Measurements from ENCODE around the gene KLHL26. TPM values are rescaled to one million over a fixed set of nuclear protein-coding genes. Genes with fewer than 3 reads are reported as not detected.

KLHL26 gene
- total RNA-seq, 2 experiments from 2014 or later, result 10.0 to 11.4 TPM

DNA sequence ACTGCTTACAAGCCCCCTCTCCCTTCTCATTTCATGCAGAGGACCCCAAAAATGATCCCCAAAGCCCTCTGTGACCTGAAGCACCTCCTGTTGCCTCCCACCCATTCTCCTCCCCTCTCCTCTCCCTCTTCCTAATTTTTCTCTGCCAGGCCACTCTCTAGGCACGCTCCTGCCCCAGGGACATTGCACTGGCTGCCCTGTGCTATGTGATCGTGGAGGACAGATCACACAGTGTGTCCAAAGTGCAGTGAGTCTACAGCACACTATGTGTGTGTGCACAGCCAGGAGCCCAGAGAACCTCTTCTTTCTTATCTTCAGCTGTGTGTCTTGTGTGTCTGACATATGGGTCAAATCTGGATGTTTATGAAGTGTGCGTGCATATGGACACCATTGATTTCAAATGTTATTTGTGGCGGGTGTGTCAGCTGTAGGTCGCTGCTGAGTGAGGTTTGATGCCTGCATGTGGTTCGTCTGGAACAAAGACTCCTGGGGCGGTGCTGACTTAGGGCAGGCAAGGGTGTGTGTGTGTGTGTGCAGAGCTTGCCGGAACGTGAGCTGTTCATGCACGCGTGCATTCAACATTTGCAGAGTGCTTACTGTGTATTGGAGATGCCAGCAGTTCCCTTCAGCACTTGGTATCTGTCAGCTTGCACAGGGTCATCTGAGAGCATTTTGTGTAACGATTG lies 2.1 kb upstream of the KLHL26 start:
- Mint-ChIP-seq H3K4me1 (peaks cover 30% of the 10 kb centered on the region), H3K27me3 (peaks cover 6% of the 10 kb centered on the region), H3K9me3 (no peaks in the 10 kb centered on the region), H3K27ac (no peak overlapping the region), H3K4me3 (no peak overlapping the region), H3K36me3 (ENCODE audit: low read depth) (peaks cover 3% of the 10 kb centered on the region)
- peak; percentile 29 for DNase-seq
- CTCF ChIA-PET, result interaction anchor here (1.0 to 1.6 kb wide), 3 partner anchors 12 to 47 kb away, joined by 3 to 6 read pairs (median 4); partner anchors contain the start of gene REX1BD
- POLR2A ChIA-PET, result interaction anchor here (0.6 kb wide), 1 partner anchor 54 kb away, joined by 3 read pairs; no protein-coding TSS in a partner anchor

DNA sequence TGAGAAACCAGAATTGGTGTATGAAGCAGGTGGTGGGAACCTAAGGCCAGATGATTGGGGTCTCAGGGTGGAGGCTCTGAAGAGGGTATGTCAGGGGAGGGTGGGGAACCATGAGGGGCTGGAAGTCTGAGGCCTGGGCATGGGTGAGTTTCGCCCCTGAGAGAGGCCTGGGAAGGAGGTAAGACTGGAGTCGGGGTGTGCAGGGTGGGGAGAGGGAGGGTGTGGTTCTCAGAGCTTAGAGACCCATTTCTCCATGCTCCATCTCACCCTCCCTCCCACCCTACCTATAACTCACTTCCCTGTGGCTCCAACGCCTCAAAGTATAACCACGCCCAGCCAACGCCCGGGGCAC lies 1.0 kb upstream of the KLHL26 start:
- peaks cover 6% of the 10 kb centered on the region for H3K27me3 Mint-ChIP-seq

DNA sequence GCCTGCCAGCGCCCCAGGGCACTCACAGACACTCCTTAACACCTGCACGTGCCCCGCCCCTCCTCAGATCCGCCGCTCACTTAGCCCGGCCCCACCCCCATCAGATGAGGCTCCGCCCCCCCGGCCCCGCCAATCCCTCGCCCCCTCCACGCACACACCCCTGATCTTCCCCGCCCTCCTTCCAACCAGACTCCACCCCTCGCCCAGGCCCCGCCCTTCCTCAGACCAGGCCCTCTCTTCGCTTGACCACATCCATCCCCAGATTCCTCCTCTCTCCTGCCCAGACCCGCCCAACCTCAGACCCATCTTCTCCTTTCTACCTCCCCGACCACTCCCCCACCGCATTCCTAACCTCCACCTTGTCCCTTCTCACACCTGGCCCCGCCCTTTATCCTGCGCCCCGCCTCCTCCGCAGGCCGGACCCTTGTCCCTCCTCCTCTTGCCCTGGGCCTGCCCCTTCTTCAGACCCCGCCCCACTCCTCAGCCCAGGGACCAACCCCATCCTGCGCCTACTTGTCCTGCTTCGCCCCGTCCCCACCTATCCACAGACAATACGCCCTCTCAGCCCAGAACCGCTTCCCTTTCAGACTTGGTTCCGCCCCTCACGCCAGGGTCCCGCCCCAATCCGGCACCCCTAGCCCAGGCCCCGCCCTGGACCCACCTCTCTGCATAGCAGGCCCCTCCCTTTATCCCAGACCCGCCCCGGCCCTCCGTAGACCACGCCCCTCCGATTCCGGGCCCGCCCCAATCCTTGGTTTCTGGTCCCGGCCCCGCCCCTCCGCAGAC lies 452 bp upstream of the KLHL26 start:
- peaks cover 31% of the 10 kb centered on the region for H3K4me1 Mint-ChIP-seq
- H3K27ac Mint-ChIP-seq, result peak overlapping the region; percentile 93
- H3K4me3 Mint-ChIP-seq, result peak overlapping the region; percentile 85
- DNase-seq, result peak; percentile 99
- no peaks in the 10 kb centered on the region for H3K9me3 Mint-ChIP-seq
- H3K36me3 Mint-ChIP-seq (ENCODE audit: low read depth), result peaks cover 3% of the 10 kb centered on the region
- ChIA-PET CTCF (no interaction called here), POLR2A (no interaction called here)
- H3K27me3 Mint-ChIP-seq, result peaks cover 6% of the 10 kb centered on the region

More for the DNA sequence above, 1.0 kb upstream of the KLHL26 start:
- POLR2A ChIA-PET, result no interaction called here
- H3K4me1 Mint-ChIP-seq, result peaks cover 31% of the 10 kb centered on the region
- H3K36me3 Mint-ChIP-seq (ENCODE audit: low read depth), result peaks cover 3% of the 10 kb centered on the region
- CTCF ChIA-PET, result interaction anchor here (1.0 to 1.6 kb wide), 3 partner anchors 13 to 48 kb away, joined by 3 to 6 read pairs (median 4); partner anchors contain the start of gene REX1BD
- no peak for DNase-seq
- H3K9me3 Mint-ChIP-seq, result no peaks in the 10 kb centered on the region
- peak overlapping the region; percentile 85 for H3K4me3 Mint-ChIP-seq
- peak overlapping the region; percentile 93 for H3K27ac Mint-ChIP-seq

DNA sequence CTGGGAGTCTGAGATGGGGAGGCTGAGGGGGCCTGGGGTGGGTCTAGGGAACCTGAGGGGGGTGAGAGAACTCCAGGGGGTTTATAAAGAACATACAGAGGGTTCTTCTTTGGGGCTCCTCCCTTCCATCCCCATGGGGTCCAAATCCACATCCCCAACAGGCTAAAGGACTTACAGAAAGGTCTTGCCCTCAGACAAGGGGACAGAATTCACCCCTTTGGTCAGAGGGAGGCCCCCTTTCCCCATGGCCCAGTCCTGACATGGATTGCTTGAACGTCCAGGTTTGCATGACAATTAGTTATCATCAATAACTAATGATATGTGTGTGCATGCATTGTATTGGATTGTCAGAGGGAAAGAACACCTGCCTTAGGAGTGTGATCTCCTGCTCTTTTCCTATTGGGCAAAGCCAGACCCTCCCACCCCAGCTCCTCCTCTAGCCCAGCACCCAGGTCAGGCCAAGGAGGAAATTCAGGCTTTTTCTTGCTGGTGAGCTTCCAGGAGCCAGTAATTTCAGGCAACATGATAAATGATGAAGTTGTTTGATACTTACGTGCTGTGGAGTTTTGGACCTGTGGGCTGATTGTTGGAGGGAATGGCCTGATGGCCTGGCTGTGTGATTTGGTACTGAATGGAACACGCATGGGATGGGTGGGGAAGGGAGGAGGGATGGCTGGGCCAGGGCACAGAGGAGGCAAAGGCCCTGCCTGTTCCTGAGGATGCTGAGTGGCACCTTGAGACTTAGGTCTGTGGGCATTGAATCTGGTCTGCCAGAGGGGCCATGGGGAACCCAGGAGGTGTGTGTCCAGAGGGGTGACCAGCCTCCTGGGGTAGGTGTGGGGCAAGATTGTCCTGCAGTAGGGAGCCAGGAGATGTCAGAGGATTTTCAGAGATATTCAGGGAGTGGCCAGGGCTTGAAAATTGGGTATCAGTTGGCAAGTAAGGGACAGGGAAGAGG lies 1.1 kb downstream of the KLHL26 start:
- POLR2A ChIA-PET, result no interaction called here
- no peak for DNase-seq
- peaks cover 31% of the 10 kb centered on the region for H3K4me1 Mint-ChIP-seq
- H3K36me3 Mint-ChIP-seq (ENCODE audit: low read depth), result peaks cover 3% of the 10 kb centered on the region
- peak overlapping the region; percentile 85 for H3K4me3 Mint-ChIP-seq
- H3K9me3 Mint-ChIP-seq, result no peaks in the 10 kb centered on the region
- H3K27me3 Mint-ChIP-seq, result peaks cover 6% of the 10 kb centered on the region
- CTCF ChIA-PET, result no interaction called here
- H3K27ac Mint-ChIP-seq, result peak overlapping the region; percentile 89

DNA sequence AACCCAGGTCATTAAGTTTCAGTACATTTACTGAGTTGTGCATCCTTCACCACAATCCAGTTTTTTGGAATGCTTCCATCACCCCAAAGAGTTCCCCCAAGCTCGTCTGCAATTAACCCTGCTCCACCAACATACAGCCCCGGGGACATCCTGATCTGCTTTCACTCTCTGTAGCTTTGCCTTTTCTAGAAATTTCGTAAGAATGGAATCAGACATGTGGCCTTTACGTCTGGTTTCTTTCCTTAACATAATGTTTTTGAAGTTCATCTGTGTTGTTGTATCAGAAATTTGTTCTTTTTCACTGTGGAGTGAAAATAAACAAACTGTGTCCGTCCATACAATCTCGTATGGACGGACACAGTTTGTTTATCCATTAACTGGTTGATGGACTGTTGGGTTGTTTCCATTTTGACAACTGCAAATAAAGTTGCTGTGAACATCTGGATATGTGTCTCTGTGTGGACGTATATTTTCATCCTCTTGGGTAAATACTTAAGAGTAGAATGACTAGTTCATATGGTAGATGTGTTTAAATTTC lies 2.9 kb downstream of the KLHL26 start:
- H3K36me3 Mint-ChIP-seq (ENCODE audit: low read depth), result peaks cover 3% of the 10 kb centered on the region
- no peak overlapping the region for H3K27ac Mint-ChIP-seq
- H3K4me1 Mint-ChIP-seq, result peaks cover 35% of the 10 kb centered on the region
- H3K9me3 Mint-ChIP-seq, result peaks cover 3% of the 10 kb centered on the region
- no peak for DNase-seq
- no peak overlapping the region for H3K4me3 Mint-ChIP-seq
- H3K27me3 Mint-ChIP-seq, result no peaks in the 10 kb centered on the region
- ChIA-PET POLR2A (no interaction called here), CTCF (interaction anchor here (0.7 kb wide), 1 partner anchor 16 kb away, joined by 3 read pairs; no protein-coding TSS in a partner anchor)

DNA sequence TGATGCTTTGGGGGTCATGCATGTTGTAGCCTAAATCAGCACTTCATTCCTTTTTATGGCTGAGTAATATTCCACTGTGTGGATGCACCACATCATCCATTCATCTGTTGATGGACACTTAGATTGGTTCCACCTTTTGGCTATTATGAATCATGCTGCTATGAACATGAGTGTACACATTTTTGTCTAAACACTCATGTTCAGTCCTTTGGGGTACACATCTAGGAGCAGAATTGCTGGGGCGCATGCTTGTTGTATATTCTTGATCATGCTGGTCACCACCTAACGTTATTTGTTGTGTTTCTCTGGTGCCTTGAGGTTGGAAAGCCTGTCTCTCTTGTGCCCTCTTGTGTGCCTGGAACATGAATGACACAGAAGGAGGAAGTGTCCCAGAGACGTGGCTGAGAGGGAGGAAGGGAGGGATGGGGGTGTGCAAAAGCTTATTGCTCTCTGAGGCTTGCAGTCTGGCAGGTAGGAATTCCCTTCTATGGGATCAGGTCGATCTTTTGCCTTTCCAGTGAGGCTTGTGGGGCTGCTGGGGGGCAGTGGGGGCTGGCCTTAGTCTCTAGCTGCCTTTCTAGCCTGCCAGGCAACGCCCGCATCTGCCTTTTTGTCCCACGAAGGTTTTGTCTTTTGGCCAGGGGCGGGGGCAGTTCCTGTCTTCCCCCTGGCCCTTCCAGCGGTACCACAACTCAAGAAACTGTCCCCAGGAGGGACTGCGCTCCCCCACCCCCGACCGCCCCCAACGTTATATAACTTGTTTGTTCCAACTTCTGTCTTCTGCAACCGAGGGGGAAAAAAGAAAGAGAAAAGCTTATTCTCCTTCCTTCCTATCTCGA lies 7.6 kb downstream of the KLHL26 start:
- CTCF ChIA-PET, result no interaction called here
- Mint-ChIP-seq H3K4me3 (no peak overlapping the region), H3K4me1 (peaks cover 12% of the 10 kb centered on the region), H3K27ac (no peak overlapping the region), H3K9me3 (peaks cover 3% of the 10 kb centered on the region), H3K36me3 (ENCODE audit: low read depth) (no peaks in the 10 kb centered on the region), H3K27me3 (no peaks in the 10 kb centered on the region)
- no peak for DNase-seq
- POLR2A ChIA-PET, result no interaction called here

DNA sequence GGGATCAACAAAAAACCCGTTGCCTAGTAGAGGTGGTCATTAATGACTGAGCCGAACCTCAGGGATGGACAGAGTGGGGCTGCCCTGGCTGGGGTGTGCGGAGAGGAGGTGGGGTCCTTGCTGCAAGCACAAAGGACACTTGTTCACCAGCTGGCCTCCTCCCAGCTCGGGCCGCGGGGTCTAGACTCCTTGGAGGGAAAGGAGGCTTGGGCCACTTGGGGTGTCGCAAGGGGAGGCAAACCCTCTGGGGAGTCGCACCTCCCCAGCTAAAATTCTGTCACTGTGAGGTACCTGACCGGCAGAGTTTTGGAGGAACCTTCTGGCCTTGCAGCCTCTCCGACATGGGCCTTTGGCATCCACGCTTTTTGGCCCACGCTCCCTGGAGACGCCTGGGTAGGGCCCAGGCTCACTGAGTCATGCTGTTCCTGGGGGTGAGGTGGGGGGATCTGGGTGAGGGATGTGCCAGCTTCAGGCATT lies 8.2 kb downstream of the KLHL26 start:
- Mint-ChIP-seq H3K27me3 (no peaks in the 10 kb centered on the region), H3K36me3 (ENCODE audit: low read depth) (no peaks in the 10 kb centered on the region), H3K4me1 (peaks cover 9% of the 10 kb centered on the region), H3K27ac (no peak overlapping the region), H3K4me3 (no peak overlapping the region), H3K9me3 (peaks cover 3% of the 10 kb centered on the region)
- POLR2A ChIA-PET, result no interaction called here
- no peak for DNase-seq
- CTCF ChIA-PET, result no interaction called here

GRCh38 chr19:18646535-18647370 lies 9.9 kb downstream of the KLHL26 start:
- no peak overlapping the region for H3K4me3 Mint-ChIP-seq
- CTCF ChIA-PET, result no interaction called here
- H3K27me3 Mint-ChIP-seq, result no peaks in the 10 kb centered on the region
- H3K4me1 Mint-ChIP-seq, result peaks cover 9% of the 10 kb centered on the region
- DNase-seq, result no peak
- no peaks in the 10 kb centered on the region for H3K36me3 Mint-ChIP-seq (ENCODE audit: low read depth)
- no peak overlapping the region for H3K27ac Mint-ChIP-seq
- POLR2A ChIA-PET, result no interaction called here
- H3K9me3 Mint-ChIP-seq, result peaks cover 3% of the 10 kb centered on the region

DNA sequence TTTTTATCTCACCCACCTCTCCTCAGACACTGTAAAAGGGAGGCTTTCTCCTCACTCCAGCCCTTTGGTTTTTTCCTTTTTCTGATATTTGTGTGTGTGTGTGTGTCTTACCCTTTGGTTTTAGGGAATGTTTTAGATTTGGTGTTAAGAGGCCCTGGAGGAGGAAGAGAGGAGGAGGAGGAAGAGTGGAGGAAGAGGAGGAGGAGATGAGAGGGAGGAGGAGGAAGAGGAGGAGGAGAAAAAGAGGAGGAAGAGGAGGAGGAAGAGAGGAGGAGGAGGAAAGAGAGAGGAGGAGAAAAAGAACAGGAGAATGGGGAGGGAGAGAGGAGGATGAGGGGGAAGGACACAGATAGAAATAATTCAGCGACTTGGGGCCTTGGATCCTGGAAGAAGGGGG lies 10.5 kb downstream of the KLHL26 start:
- Mint-ChIP-seq H3K27me3 (no peaks in the 10 kb centered on the region), H3K4me3 (no peak overlapping the region), H3K36me3 (ENCODE audit: low read depth) (no peaks in the 10 kb centered on the region), H3K4me1 (peaks cover 9% of the 10 kb centered on the region), H3K27ac (no peak overlapping the region), H3K9me3 (peaks cover 3% of the 10 kb centered on the region)
- CTCF ChIA-PET, result no interaction called here
- POLR2A ChIA-PET, result no interaction called here
- no peak for DNase-seq

DNA sequence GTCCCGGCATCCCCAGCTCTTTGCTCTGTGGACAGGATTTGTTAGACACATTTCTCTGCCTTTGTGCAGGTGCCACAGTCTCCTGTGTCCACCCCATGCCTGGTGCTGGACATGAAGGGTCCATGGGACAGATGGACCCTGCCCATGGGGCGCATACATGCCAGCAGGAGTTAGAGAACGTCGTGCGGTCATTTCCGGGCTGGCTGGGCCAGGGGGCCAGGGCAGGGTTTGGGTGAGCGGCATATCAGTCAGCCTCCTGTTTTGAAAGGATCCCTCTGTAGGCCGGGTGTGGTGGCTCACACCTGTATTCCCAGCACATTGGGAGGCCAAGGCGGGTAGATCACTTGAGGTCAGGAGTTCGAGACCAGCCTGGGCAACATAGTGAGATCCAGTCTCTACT lies 11.0 kb downstream of the KLHL26 start:
- Mint-ChIP-seq H3K9me3 (peaks cover 3% of the 10 kb centered on the region), H3K36me3 (ENCODE audit: low read depth) (no peaks in the 10 kb centered on the region), H3K27me3 (no peaks in the 10 kb centered on the region), H3K4me1 (peaks cover 9% of the 10 kb centered on the region), H3K27ac (no peak overlapping the region), H3K4me3 (no peak overlapping the region)
- CTCF ChIA-PET, result no interaction called here
- POLR2A ChIA-PET, result no interaction called here
- DNase-seq, result no peak

- peaks cover 7% of the 10 kb centered on the region for H3K4me1 Mint-ChIP-seq
- ChIA-PET POLR2A (no interaction called here), CTCF (no interaction called here)
- peak overlapping the region; percentile 1 for H3K4me3 Mint-ChIP-seq
- no peak overlapping the region for H3K27ac Mint-ChIP-seq
- no peaks in the 10 kb centered on the region for H3K36me3 Mint-ChIP-seq (ENCODE audit: low read depth)
- no peaks in the 10 kb centered on the region for H3K27me3 Mint-ChIP-seq
- no peak for DNase-seq
- H3K9me3 Mint-ChIP-seq, result peaks cover 1% of the 10 kb centered on the region
These were observed 12.1 kb downstream of the KLHL26 start for GRCh38 chr19:18648973-18649315.
